ENCODE measurements around the gene MS4A5.

GRCh38 chr11:60469723-60470122 lies 40.4 kb downstream of the MS4A5 start:
- TF ChIP-seq CTCF (IDR thresholded peaks at IDR 0.05), result no peak
- no peak for TF ChIP-seq POLR2A (IDR thresholded peaks at IDR 0.05)
